ENCODE measurements around the gene ZNF775.

ZNF775 gene

GRCh38 chr7:150361807-150362621 lies 17.1 kb upstream of the ZNF775 start:
- TF ChIP-seq REST (IDR thresholded peaks at IDR 0.05; ENCODE audit: low read depth) (no peak), EP300 (IDR thresholded peaks at IDR 0.05; ENCODE audit: borderline replicate concordance) (no peak), TCF12 (IDR thresholded peaks at IDR 0.05; ENCODE audit: low read depth) (no peak), MAX (IDR thresholded peaks at IDR 0.05) (no peak), YY1 (IDR thresholded peaks at IDR 0.05; ENCODE audit: low read depth) (no peak), CEBPB (IDR thresholded peaks at IDR 0.05) (no peak), RAD21 (IDR thresholded peaks at IDR 0.05; ENCODE audit: low read depth) (no peak), USF1 (IDR thresholded peaks at IDR 0.05) (no peak), TEAD4 (IDR thresholded peaks at IDR 0.05) (no peak), FOXM1 (IDR thresholded peaks at IDR 0.05; ENCODE audit: borderline replicate concordance, low read depth) (no peak)

GRCh38 chr7:150363370-150363769 lies 15.8 kb upstream of the ZNF775 start:
- TF ChIP-seq EP300 (IDR thresholded peaks at IDR 0.05; ENCODE audit: borderline replicate concordance) (no peak), TEAD4 (IDR thresholded peaks at IDR 0.05) (no peak), EGR1 (IDR thresholded peaks at IDR 0.05) (no peak), FOXM1 (IDR thresholded peaks at IDR 0.05; ENCODE audit: borderline replicate concordance, low read depth) (no peak), CEBPB (IDR thresholded peaks at IDR 0.05) (no peak), TAF1 (IDR thresholded peaks at IDR 0.05; ENCODE audit: low read depth) (no peak), USF1 (IDR thresholded peaks at IDR 0.05) (no peak), TCF12 (IDR thresholded peaks at IDR 0.05; ENCODE audit: low read depth) (no peak), ZBTB7A (IDR thresholded peaks at IDR 0.05; ENCODE audit: low read depth) (no peak), REST (IDR thresholded peaks at IDR 0.05; ENCODE audit: low read depth) (no peak), MAX (IDR thresholded peaks at IDR 0.05) (no peak), YY1 (IDR thresholded peaks at IDR 0.05; ENCODE audit: low read depth) (no peak), RAD21 (IDR thresholded peaks at IDR 0.05; ENCODE audit: low read depth) (no peak), CREB1 (IDR thresholded peaks at IDR 0.05; ENCODE audit: low read depth) (no peak), NFIC (IDR thresholded peaks at IDR 0.05) (no peak)

GRCh38 chr7:150363872-150364271 lies 15.3 kb upstream of the ZNF775 start:
- TF ChIP-seq EGR1 (IDR thresholded peaks at IDR 0.05) (no peak), NFIC (IDR thresholded peaks at IDR 0.05) (no peak), REST (IDR thresholded peaks at IDR 0.05; ENCODE audit: low read depth) (no peak), CEBPB (IDR thresholded peaks at IDR 0.05) (no peak), TCF12 (IDR thresholded peaks at IDR 0.05; ENCODE audit: low read depth) (no peak), RAD21 (IDR thresholded peaks at IDR 0.05; ENCODE audit: low read depth) (no peak), CREB1 (IDR thresholded peaks at IDR 0.05; ENCODE audit: low read depth) (no peak), USF1 (IDR thresholded peaks at IDR 0.05) (no peak), TAF1 (IDR thresholded peaks at IDR 0.05; ENCODE audit: low read depth) (no peak), YY1 (IDR thresholded peaks at IDR 0.05; ENCODE audit: low read depth) (no peak), ZBTB7A (IDR thresholded peaks at IDR 0.05; ENCODE audit: low read depth) (no peak), FOXM1 (IDR thresholded peaks at IDR 0.05; ENCODE audit: borderline replicate concordance, low read depth) (no peak), MAX (IDR thresholded peaks at IDR 0.05) (no peak), EP300 (IDR thresholded peaks at IDR 0.05; ENCODE audit: borderline replicate concordance) (no peak), TEAD4 (IDR thresholded peaks at IDR 0.05) (no peak)

Data from Ishikawa (cell line).